M059J (cell line): ENCODE data around the gene DIPK1C. TPM values are rescaled to one million over a fixed set of nuclear protein-coding genes. Genes with fewer than 3 reads are reported as not detected.
"Not testable (repeated sequence)": the region's sequence is repeated elsewhere in the genome, so short reads cannot be mapped to it uniquely, and the experiment has no call there.

Source experiments
- DNase-seq: peaks from one replicate; pipeline ENCODE4 v3.0.0-alpha.2; 2012; ENCODE audit warnings: low read depth
- total RNA-seq: library from RNA; depleted of rRNA; stranded (reverse); fragments of >200 nt; shearing (Covaris generic); gene quantifications from 2 replicates; pipeline ENCODE4 v1.2.3, GENCODE V29; 2014; rRNA removed

The DIPK1C gene
- not detected in 2 replicates for total RNA-seq

- no peak for DNase-seq
These were observed at the start of gene DIPK1C for GRCh38 chr18:74457043-74457724. Gene DIPK1C (minus strand): TSS chr18:74457308. CDS start chr18:74457259, 49 bp downstream.

- no peak for DNase-seq
These were observed 49.5 kb upstream of the DIPK1C start for GRCh38 chr18:74506448-74507084.

GRCh38 chr18:74505776-74506175 is 48.7 kb upstream of the DIPK1C start:
- no peak for DNase-seq

GRCh38 chr18:74503137-74503536 is 46.0 kb upstream of the DIPK1C start:
- no peak for DNase-seq

- no peak for DNase-seq
These were observed 44.3 kb upstream of the DIPK1C start for GRCh38 chr18:74501386-74501785.

GRCh38 chr18:74500774-74501173 is 43.7 kb upstream of the DIPK1C start:
- DNase-seq: not testable (repeated sequence)

GRCh38 chr18:74500372-74500771 is 43.3 kb upstream of the DIPK1C start:
- no peak for DNase-seq

GRCh38 chr18:74499633-74500032 is 42.5 kb upstream of the DIPK1C start:
- peak; percentile 61 for DNase-seq

- DNase-seq: peak; percentile 62
These were observed 41.9 kb upstream of the DIPK1C start for GRCh38 chr18:74498712-74499627.

GRCh38 chr18:74497778-74498177 is 40.7 kb upstream of the DIPK1C start:
- DNase-seq: no peak

- no peak for DNase-seq
These were observed 40.2 kb upstream of the DIPK1C start for GRCh38 chr18:74497324-74497676.

- DNase-seq: peak; percentile 68
These were observed 39.6 kb upstream of the DIPK1C start for GRCh38 chr18:74496508-74497323.

GRCh38 chr18:74495581-74496507 is 38.7 kb upstream of the DIPK1C start, which contains the start of gene CNDP2:
Gene CNDP2 (plus strand): TSS chr18:74496363. CDS start chr18:74499974, 3,611 bp downstream.
- DNase-seq: peak; percentile 98

GRCh38 chr18:74494514-74494913 is 37.4 kb upstream of the DIPK1C start:
- DNase-seq: no peak

GRCh38 chr18:74493689-74494088 is 36.6 kb upstream of the DIPK1C start:
- peak; percentile 50 for DNase-seq

- no peak for DNase-seq
These were observed 35.2 kb upstream of the DIPK1C start for GRCh38 chr18:74492259-74492658.

GRCh38 chr18:74489676-74490075 is 32.6 kb upstream of the DIPK1C start:
- DNase-seq: peak; percentile 31

GRCh38 chr18:74488864-74489263 is 31.8 kb upstream of the DIPK1C start:
- no peak for DNase-seq

GRCh38 chr18:74488354-74488753 is 31.2 kb upstream of the DIPK1C start:
- DNase-seq: no peak

- DNase-seq: no peak
These were observed 29.2 kb upstream of the DIPK1C start for GRCh38 chr18:74486119-74486849.
